ENCODE measurements around the gene CBX1.
"Not testable (repeated sequence)": the region's sequence is repeated elsewhere in the genome, so short reads cannot be mapped to it uniquely, and the experiment has no call there.

CBX1 gene

DNA sequence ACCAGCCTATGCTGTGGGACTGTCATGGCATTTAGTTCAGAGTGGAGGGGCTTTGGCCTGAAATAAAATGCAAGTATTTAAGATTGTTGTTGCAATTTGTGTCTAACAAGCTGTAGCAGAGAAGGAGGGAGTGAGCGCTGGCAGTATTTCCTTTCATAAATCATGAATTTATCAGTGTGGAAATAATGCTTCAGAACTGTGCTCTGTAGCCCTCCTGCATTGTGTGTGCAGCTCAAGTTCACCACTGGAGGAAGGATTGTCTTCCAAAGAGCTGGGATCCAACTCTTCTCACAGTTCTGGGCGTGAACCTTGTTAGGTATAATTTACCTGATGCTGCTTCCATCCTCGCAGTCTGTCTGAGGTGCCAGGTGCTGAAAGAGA lies 21.4 kb upstream of the CBX1 start:
- DNase-seq, result no peak

- DNase-seq, result no peak
Measured at GRCh38 chr17:48121923-48122664, 20.8 kb upstream of the CBX1 start.

DNA sequence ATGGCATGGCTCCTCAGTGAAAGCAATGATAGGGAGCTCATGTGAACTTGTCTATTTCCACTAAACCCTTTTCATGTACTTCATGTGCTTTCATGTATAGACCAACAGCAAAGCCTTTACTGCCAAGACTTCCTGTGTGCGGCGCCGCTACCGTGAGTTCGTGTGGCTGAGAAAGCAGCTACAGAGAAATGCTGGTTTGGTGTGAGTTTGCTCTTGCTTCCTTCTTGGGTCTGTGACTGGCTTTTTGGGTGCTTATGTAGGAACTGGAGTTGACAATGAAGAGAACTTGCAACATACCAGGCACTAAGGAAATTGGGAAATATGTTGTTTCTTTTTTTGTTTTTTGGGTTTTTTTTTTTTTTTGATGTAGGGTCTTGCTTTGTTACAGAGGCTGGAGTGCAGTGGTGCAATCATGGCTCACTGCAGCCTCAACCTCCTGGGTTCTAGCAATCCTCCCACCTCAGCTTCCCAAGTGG lies 12.0 kb upstream of the CBX1 start:
- no peak for DNase-seq

DNA sequence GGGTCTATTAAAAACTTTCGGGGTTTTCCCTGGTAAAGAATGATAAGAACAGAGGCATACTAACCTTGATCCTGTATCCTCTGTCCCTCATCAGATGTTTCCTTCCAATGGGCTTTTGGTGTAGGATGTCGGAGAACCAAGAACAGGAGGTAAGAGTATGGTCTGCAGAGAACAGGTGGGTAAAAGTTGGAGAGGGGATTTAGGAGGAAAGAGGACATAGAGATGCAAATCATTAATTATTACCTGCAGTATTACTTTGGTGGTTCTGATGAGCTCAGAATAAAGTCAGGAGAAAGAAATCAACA lies 10.6 kb upstream of the CBX1 start:
- no peak for DNase-seq

DNA sequence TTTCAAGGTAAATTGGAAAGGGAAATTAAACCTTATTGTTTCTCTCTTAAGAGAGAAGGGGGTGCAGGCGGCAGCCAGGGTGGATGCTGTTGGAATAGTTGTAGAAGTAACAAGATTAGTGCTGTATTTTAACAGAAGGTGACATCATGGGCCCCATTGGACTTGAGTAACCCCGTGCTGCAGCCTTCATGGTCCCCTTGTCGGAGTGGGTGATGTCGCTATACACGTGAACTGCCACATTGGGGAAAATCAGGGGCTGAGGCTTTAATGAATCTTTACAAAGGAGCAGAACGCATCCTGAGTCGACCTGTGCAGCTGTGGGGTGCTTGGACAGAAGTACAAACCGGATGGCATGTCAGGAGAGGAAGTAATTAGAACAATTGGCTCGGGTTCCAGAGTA lies 9.5 kb upstream of the CBX1 start:
- no peak for DNase-seq

DNA sequence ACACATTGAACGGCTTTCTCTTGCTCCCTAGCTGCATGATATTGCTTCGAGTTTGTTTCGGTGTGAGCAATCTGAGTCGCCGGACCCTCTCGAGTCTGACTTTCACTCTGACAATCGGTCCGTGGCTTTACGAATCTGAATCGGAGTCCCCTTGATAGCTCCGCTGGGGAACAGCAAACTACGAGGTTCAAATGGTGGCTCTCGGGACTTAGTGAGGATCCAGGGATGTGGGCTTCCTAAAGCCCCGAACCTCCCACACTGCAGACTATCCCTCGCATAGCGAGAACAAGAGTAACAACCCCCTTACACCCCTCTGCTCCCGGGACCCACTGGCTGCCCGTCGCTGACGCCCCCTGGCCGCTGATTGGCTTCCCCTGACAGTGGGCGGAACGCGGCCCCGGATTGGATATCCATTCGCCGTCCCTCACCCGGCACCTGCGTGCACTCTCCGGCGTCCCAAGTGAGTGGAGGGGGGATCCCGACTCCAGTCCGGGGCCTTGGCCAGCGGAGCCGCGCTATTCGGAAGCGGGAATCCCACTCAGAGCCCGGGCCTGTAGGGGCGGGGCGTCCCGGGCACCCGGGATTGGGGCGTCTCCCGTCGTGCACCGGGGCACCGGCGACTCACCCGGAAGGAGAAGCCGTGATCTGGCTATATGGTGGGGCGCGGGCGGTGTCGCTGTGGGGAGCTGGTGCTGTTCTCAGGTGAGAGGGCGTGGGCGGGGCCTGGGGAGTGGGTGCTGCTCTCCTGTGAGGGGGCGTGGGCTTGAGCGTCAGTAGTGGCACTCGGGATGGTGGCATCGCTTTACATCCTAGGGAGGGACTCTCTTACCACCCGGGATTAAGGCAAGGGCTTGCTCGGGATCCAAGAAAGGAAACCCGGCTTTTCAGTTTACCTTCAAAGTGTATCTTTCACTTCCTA lies 6.1 kb upstream of the CBX1 start, which contains the start of gene SNX11:
Gene SNX11 (plus strand): TSS at position 630 of the 919 bp plus-strand sequence. CDS start 4,278 bp downstream, outside the sequence.
- DNase-seq, result peak; percentile 94

DNA sequence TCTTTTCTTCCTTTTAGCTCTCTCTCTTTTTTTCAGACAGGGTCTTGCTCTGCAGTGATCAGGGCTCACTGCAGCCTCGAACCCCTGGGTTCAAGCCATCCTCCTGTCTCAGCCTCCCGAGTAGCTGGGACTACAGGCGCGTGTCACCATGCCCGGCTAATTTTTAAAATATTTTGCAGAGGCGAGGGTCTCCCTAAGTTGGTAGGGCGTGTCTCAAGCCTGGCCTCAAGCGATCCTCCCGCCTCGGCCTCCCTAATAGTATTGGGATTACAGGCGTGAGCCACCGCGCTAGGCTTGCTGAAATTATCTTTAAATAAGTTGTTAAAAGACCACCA lies 5.5 kb upstream of the CBX1 start:
- DNase-seq, result no peak

DNA sequence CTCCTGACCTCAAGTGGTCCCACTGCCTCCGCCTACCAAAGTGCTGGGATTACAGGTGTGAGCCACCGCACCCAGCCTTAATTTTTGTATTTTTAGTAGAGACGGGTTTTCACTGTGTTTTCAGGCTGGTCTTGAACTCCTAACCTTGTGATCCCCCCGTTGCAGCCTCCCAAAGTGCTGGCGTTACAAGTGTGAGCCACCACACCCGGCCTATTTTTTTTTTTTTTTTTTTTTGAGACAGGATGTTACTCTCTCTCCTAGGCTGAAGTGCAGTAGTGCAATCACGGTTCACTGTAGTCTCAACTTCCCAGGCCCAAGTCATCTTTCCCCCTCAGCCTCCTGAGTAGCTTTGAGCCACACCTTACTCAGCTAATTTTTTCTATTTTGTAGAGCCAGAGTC lies 3.2 kb upstream of the CBX1 start:
- DNase-seq, result no peak

- DNase-seq, result no peak
Measured at GRCh38 chr17:48102798-48103715, 1.8 kb upstream of the CBX1 start.

GRCh38 chr17:48102043-48102750 lies 919 bp upstream of the CBX1 start:
- no peak for DNase-seq

- peak; percentile 65 for DNase-seq
Measured at GRCh38 chr17:48100591-48101011, 677 bp downstream of the CBX1 start.

- DNase-seq, result no peak
Measured at GRCh38 chr17:48100160-48100559, 1.1 kb downstream of the CBX1 start.

- DNase-seq, result no peak
Measured at GRCh38 chr17:48095611-48096010, 5.7 kb downstream of the CBX1 start.

- no peak for DNase-seq
Measured at GRCh38 chr17:48093341-48094045, 7.8 kb downstream of the CBX1 start.

DNA sequence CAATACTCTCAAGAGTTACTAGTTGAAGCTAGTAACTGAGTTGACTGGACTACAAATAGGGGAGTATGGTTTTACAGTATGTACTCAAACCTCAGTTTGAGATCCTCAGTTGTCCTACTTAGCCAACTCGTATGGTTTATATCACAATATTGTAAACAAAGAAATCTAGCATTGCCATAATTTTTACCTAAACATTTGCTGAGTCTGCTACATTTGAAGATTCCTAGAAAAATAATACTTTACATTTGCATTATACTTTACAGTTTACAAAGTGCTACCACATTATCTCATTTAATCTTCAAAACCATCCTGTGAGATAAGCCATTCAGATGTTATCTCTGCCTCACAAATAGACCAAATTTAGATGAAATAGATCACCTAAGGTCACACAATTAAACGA lies 16.3 kb downstream of the CBX1 start:
- DNase-seq, result no peak

DNA sequence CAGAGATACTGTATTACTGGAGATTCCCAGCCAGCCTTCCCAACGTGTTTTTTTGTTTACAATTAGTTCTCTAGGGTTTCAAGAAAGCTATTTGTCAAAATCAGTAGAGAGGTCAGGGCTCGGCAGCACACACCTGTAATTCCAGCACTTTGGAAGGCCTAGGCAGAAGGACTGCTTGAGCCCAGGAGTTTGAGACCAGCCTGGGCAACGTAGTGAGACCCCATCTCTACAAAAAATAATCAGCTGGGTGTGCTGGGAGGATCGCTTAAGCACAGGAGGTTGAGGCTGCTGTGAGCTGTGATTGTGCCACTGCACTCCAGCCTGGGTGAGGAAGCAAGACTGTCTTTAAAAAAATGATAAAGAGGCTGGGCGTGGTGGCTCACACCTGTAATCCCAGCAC lies 19.4 kb downstream of the CBX1 start:
- DNase-seq, result no peak

DNA sequence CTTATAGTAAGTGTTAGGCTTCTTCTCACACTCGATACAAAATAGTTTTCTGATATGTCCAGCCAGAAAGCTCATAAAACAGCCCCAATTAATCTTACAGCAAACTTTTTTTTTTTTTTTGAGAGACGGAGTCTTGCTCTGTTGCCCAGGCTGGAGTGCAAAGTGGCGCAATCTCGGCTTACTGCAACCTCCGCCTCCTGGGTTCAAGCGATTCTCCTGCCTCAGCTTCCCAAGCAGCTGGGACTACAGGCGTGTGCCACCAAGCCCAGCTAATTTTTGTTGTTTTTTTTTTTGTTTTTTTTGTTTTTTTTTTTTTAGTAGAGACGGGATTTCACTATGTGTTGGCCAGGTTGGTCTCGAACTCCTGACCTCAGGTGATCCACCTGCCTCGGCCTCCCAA lies 24.1 kb downstream of the CBX1 start:
- not testable (repeated sequence) for DNase-seq

GRCh38 chr17:48074322-48075081 lies 26.8 kb downstream of the CBX1 start:
- DNase-seq, result peak; percentile 73

- not testable (repeated sequence) for DNase-seq
Measured at GRCh38 chr17:48073566-48074094, 27.6 kb downstream of the CBX1 start.

DNA sequence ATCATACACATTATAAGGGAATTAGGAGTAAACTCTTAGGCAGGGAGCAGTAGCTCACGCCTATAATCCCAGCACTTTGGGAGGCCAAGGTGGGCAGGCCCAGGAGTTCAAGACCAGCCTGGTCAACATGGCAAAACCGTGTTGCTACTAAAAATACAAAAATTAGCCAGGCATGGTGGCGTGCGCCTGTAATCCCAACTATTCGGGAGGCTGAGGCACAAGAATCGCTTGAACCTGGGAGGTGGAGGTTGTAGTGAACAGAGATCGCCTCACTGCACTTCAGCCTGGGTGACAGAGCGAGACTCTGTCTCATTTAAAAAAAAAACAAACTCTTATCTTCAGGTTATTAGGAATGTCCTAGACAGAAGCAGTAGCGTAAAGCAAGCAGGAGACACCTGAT lies 28.5 kb downstream of the CBX1 start:
- DNase-seq, result not testable (repeated sequence)

DNA sequence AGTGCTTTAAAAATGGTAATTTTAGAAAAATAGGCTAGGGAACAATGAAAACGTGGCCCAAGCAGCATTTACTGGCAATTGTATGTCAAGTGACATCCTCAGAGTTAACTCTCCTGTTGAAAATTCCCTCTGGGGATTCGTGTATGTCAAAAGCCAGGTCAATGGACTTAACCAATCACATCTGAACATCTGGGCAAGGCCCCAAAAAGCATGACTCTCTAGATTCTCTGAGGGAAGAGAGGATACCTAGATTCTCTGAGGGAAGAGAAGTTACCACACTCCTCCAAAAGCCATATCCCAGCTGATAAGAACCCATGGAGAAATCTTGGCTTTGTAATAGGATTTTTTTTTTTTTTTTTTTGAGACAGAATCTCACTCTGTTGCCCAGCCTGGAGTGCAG lies 29.6 kb downstream of the CBX1 start:
- DNase-seq, result no peak

Data from NCI-H1436 (cell line).